Hematopoietic multipotent progenitor cell treated with erythropoietin and hydrocortisone succinate and interleukin-3 and kit ligand, for 15 days (in vitro differentiated cells): Measurements from ENCODE around the gene CHST10.
"Not testable (repeated sequence)": the region's sequence is repeated elsewhere in the genome, so short reads cannot be mapped to it uniquely, and the experiment has no call there.

Experiments used
- DNase-seq: peaks from one replicate; pipeline ENCODE4 v3.0.0-alpha.2; 2015; ENCODE audit warnings: low spot score

The CHST10 gene, protein sequence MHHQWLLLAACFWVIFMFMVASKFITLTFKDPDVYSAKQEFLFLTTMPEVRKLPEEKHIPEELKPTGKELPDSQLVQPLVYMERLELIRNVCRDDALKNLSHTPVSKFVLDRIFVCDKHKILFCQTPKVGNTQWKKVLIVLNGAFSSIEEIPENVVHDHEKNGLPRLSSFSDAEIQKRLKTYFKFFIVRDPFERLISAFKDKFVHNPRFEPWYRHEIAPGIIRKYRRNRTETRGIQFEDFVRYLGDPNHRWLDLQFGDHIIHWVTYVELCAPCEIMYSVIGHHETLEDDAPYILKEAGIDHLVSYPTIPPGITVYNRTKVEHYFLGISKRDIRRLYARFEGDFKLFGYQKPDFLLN

GRCh38 chr2:100416935-100417710 lies at the start of gene CHST10:
TSS of gene CHST10 (minus strand) at chr2:100417668. CDS start at chr2:100406675, 10,993 bp downstream.
- peak; percentile 36 for DNase-seq

- no peak for DNase-seq
Measured at GRCh38 chr2:100460904-100461530, 43.5 kb upstream of the CHST10 start.

DNA sequence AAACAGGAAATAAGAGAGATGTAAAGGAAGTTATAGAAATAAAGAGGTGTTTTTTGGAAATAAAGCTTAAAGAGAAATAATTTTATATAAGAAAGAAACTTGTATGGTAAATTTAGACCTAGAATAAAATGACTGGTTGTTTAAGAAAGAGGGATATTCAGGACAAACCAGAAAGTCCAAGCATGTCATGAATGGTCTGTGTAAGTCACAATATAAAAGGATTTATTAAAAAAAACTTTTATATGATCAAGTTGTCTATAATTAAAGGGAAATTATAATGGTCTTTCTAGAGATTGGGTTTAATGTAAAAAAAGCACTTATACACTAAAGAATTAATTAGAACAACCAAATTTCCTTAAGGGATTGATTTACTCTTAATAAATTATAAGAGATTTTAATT lies 38.9 kb upstream of the CHST10 start:
- DNase-seq = not testable (repeated sequence)

DNA sequence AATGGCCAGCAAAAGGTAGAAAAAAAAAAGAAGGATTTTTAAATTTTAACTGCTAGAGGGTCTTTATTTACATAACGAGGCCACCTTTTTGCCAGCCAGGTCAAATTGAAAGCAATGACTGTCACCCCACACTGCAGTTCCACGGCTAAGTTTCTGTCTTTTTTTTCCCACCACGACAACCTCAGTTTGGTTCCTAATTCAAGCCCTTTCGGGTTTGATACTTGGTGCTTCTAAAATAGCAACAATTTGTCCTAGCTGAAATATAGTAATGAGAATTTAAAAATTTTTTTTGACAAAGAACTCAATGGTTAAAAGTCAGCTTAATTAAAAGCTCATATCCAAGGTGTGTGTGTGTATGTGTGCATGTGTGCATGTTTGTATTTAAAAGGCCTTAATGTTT lies 36.4 kb upstream of the CHST10 start:
- no peak for DNase-seq

- no peak for DNase-seq
Measured at GRCh38 chr2:100451734-100452133, 34.3 kb upstream of the CHST10 start.

DNA sequence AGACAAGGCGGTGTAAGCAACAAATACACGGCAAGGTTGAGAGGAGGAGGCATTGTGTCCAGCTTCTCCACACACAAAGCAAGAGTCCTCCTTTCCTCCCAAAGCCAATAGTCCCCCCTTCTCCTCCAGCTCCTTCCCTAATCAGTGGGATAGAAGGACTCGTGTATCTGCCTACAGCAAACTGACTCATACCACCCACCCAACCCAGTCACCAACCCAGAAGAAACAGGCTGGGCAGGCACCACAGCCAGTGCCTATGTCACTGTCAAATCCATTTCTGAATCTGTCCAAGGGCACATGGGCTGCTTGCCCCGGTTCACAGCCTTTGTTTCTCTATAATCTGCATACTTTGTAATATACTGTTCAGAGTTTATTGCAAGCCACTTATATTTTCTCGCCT lies 33.6 kb upstream of the CHST10 start:
- no peak for DNase-seq

GRCh38 chr2:100446696-100447095 lies 29.2 kb upstream of the CHST10 start:
- no peak for DNase-seq

GRCh38 chr2:100437751-100438150 lies 20.3 kb upstream of the CHST10 start:
- no peak for DNase-seq

DNA sequence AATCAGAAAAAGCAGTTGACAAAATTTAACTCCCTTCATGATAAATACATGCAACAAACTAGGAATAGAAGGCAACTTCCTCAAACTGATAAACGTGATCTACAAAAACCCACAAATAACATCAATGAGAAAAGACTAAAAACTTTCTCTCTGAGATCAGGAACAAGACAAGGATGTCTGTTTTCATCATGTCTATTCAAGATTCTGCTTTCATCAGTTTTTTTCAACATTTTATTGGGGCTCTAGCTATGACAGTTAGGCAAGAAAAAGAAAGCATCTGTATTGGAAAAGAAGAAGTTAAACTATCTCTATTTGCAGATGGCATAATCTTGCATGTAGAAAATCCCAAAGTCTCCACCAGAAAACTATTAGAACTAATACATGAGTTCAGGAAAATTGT lies 12.3 kb upstream of the CHST10 start:
- DNase-seq = no peak

GRCh38 chr2:100427627-100428258 lies 10.3 kb upstream of the CHST10 start:
- peak; percentile 38 for DNase-seq

DNA sequence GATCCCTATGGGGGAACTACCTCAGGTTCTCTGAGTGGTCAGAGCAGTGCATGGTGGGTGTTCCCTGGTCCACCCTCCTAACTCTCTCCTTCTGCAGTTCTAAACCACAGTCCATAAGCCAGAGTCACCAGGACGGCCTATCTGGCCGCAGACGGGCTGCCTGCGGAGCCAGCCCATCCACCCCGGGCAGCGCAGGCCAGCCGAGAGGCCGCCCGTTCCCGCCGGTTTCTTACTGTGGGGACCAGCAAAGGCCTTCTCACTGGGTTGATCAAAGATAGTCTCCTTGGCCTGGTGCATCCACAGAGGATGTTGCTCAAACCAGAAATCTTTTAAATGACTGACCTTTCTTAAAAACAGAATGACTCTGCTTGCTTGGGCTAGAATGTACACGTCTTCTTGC lies 9.6 kb upstream of the CHST10 start:
- no peak for DNase-seq

- DNase-seq = no peak
Measured at GRCh38 chr2:100426384-100426720, 8.9 kb upstream of the CHST10 start.

GRCh38 chr2:100425573-100426383 lies 8.3 kb upstream of the CHST10 start:
- DNase-seq = no peak

DNA sequence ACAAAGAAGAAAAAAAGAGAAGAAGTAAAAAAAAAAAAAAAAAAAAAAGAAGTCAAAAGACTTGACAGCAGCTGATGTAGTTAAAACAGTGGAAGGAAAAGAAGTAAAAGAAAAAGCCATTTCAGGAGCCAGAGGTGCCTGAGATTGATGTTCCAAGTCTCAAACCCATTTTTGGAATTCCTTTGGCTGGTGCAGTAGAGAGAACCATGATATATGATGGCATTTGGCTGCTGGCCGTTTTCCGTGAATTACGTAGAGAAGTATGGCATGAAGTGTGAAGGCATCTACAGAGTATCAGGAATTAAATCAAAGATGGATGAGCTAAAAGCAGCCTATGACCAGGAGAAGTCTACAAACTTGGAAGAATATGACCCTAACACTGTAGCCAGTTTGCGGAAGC lies 7.6 kb upstream of the CHST10 start:
- no peak for DNase-seq

DNA sequence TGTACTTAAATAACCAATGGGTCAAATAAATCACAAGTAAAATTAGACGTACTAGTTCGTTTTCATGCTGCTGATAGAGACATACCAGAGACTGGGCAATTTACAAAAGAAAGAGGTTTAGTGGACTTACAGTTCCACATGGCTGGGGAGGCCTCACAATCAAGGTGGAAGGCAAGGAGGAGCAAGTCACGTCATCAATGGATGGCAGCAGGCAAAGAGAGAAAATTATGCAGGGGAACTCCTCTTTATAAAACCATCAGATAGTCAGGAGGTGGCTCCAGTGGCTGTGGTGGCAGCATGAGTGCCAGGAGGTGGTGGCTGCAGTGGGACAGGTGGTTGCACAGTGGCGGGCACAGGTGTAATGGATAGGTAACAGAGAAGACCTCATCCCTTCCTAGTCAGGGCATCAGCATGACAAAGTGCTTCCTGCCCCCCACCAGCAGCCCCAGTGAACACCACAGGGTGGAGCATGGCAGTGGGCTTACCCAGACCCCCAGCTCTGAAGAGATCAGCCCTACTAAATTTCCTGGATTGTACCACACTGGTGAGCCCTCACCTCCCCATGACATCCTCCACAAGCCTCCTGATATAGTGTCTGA lies 6.9 kb upstream of the CHST10 start:
- DNase-seq = no peak

- no peak for DNase-seq
Measured at GRCh38 chr2:100423631-100424030, 6.2 kb upstream of the CHST10 start.

- no peak for DNase-seq
Measured at GRCh38 chr2:100422320-100423055, 5.0 kb upstream of the CHST10 start.

GRCh38 chr2:100419915-100420314 lies 2.4 kb upstream of the CHST10 start:
- no peak for DNase-seq

- no peak for DNase-seq
Measured at GRCh38 chr2:100418406-100418962, 1.0 kb upstream of the CHST10 start.

- DNase-seq = no peak
Measured at GRCh38 chr2:100417711-100418124, 250 bp upstream of the CHST10 start.
